ENCODE measurements around the gene GLIS2.

GLIS2 gene

GRCh38 chr16:4283939-4284338, 31.9 kb upstream of the GLIS2 start (continued):
- TF ChIP-seq ZNF398 (tag by site-specific recombination; IDR thresholded peaks at IDR 0.05) (no peak), ZNF121 (tag by site-specific recombination; IDR thresholded peaks at IDR 0.05) (no peak), TSHZ1 (tag by site-specific recombination; IDR thresholded peaks at IDR 0.05; ENCODE audit: borderline replicate concordance) (no peak), ZNF426 (tag by site-specific recombination; IDR thresholded peaks at IDR 0.05) (no peak), ZIC2 (tag by site-specific recombination; IDR thresholded peaks at IDR 0.05) (peak; percentile 69), ZFHX2 (tag by site-specific recombination; conservative IDR thresholded peaks at IDR 0.05) (peak; percentile 14; the same call in 1 of the 2 replicates), ZNF600 (tag by site-specific recombination; IDR thresholded peaks at IDR 0.05) (peak; percentile 98), HOXD13 (CRISPR knock-in tag; IDR thresholded peaks at IDR 0.05; ENCODE audit: borderline replicate concordance) (no peak), SP7 (tag by site-specific recombination; IDR thresholded peaks at IDR 0.05) (no peak; the same call in 1 of the 2 replicates), ZNF707 (tag by site-specific recombination; IDR thresholded peaks at IDR 0.05) (no peak), ZNF223 (tag by site-specific recombination; IDR thresholded peaks at IDR 0.05) (no peak), ZNF645 (tag by site-specific recombination; IDR thresholded peaks at IDR 0.05) (no peak), YY2 (tag by site-specific recombination; IDR thresholded peaks at IDR 0.05) (0 out of 2 replicates have a peak, but pooled peaks have one; percentile 4), PRDM6 (tag by site-specific recombination; IDR thresholded peaks at IDR 0.05) (no peak), KLF17 (tag by site-specific recombination; IDR thresholded peaks at IDR 0.05) (peak; percentile 50; the same call in 1 of the 2 replicates), PBX3 (CRISPR knock-in tag; IDR thresholded peaks at IDR 0.05) (no peak)

- TF ChIP-seq EGR2 (tag by site-specific recombination; IDR thresholded peaks at IDR 0.05; ENCODE audit: low read depth) (peak; percentile 77), ZNF843 (tag by site-specific recombination; IDR thresholded peaks at IDR 0.05) (no peak), SALL2 (tag by site-specific recombination; IDR thresholded peaks at IDR 0.05; ENCODE audit: borderline replicate concordance) (no peak), ZFHX2 (tag by site-specific recombination; conservative IDR thresholded peaks at IDR 0.05) (peak; percentile 55), ZNF530 (tag by site-specific recombination; IDR thresholded peaks at IDR 0.05; ENCODE audit: low read depth) (no peak), ZNF138 (tag by site-specific recombination; IDR thresholded peaks at IDR 0.05; ENCODE audit: borderline replicate concordance) (no peak), ZNF366 (tag by site-specific recombination; conservative IDR thresholded peaks at IDR 0.05) (no peak)
- ChIA-PET POLR2A (no interaction called here), CTCF (interaction anchor here (0.6 to 1.0 kb wide), 3 partner anchors 9 to 293 kb away, joined by 3 to 5 read pairs (median 4); no protein-coding TSS in a partner anchor)
- no peaks in the 10 kb centered on the region for H3K36me3 ChIP-seq (ENCODE audit: control insufficient read depth in 2 of 2, insufficient read depth in 1 of 2, low read length in 2 of 2)
- H3K27ac ChIP-seq (ENCODE audit: extremely low read depth, low read depth, low read length), result no peak overlapping the region
- no peaks in the 10 kb centered on the region for H3K9me3 ChIP-seq (ENCODE audit: control insufficient read depth, insufficient read depth, low read depth, low read length)
- H3K4me1 ChIP-seq (ENCODE audit: control insufficient read depth, insufficient read depth, low read length), result no peaks in the 10 kb centered on the region
- H3K4me3 ChIP-seq (ENCODE audit: low read depth, low read length), result no peak overlapping the region
Measured at GRCh38 chr16:4285167-4285566, 30.7 kb upstream of the GLIS2 start.
